Activated CD4-positive, alpha-beta T cell treated with anti-CD3 and anti-CD28 coated beads for 4 hours (primary cell): ENCODE measurements around the gene FBXO33.

ENCODE experiments used
- DNase-seq, 2 donors: peaks; one replicate each; pipeline ENCODE4 v3.0.0-alpha.2; 2020

The FBXO33 gene, protein sequence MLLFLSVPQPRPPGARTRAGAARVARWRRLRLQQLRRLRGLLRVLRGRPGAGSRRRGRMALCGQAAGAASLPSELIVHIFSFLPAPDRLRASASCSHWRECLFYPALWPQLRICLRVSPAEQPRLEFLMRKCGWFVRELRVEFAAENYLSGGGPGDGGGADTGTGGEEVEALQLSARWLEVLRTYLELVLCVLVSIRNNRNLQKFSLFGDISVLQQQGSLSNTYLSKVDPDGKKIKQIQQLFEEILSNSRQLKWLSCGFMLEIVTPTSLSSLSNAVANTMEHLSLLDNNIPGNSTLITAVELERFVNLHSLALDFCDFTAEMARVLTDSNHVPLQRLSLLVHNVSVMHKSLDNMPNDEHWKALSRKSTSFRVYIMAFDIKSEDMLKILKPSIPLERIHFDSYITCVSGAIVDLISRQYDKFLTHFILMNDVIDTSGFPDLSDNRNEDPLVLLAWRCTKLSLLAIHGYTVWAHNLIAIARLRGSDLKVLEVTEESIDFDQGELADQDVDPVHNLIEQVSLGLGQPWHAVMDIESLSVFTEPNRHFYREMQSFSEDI

DNA sequence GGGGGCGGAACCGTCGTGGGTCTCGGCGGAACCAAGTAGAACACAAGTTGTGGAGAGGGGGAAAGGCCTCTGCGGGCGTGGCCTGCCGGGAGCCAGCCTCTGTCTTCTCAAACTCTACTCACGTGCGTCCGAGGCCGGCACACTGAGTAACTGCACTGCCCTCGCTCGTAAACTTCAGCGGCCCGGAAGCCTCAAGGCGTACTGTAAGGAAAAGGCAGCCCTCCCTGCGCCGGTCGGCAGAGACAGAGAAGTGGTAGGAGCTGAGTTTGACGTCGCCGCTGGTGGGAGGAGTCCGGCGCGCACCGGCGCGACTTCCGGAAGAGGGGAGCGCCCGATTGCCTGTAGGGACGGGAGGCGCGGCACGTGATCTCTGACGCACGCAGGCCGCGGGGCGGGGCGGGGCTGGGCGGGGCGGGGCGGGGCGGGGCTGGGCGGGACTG, at the start of gene FBXO33:
Gene FBXO33, minus strand, starts transcription at position 255 of the 440 bp plus-strand sequence. CDS start 271 bp downstream, outside the sequence.
- peak; percentile 95 to 96 for DNase-seq

DNA sequence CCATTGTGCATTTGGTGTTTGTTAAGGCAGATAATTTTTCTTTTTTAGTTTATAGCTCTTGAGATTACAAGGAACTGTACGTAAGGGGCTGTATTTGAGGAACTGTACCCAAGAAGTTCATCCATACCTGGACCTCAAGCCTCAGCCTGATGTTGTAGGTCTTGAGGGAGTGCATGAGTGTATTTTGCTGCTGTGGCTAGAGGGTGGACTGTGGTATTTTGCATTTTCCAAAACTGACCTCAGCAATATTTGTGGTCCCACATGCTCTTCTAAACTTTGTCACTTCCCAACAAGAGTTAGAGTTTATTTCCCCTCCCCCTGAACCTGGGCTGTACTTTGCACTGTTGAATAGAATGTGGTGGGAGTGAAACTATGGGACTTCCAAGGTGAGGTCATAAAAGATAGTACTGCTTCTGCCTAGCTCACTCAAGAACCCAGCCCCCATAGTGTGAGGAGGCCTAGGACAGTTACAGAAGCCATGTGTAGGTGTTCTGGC, 42.2 kb upstream of the FBXO33 start:
- no peak for DNase-seq

DNA sequence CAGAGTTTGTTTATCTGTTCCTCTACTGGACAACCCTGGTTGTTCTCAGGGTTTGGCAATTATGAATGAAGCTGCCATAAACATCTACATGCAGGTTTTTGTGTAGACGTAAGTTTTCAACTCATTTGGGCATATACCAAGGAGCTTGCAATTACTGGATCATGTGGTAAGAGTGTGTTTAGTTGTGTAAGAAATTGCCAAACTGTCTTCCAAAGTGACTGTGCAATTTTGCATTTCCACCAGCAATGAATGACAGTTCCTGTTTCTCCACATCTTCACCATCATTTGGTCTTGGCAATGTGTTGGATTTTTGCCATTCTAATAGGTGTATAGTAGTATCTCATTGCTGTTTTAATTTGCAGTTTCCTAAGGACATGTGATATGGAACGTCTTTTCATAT, 39.8 kb upstream of the FBXO33 start:
- no peak for DNase-seq

DNA sequence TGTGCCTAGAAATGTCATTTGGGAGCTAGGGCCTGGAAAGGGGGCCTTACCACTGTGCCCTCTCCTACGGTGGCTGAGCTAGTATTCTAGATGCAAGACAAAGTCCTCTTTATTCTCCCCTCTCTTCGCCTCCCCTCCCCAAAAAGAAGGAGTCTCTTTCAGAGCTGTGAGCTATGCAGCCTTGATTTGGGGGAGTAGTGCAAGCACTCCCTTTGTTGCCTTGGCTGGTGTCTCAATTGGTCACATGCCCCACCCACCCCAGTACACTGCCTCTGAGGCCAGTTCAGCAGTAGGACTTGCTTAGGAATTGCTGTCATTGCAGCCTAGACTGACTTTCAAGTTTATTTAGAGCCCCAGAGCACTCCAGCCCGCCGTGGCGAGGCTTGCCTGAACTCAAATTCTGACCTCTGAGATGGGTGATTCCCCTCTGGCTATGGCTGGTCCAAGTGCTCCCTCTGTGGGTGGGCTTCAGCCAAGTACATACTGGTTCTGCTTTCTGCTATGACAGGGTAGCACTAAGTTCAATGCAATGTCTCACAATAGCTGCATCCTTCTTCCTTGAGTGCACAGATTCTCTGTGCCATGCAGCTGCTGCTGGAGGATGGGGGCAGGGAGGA, 37.0 kb upstream of the FBXO33 start:
- peak; percentile 11 for DNase-seq

DNA sequence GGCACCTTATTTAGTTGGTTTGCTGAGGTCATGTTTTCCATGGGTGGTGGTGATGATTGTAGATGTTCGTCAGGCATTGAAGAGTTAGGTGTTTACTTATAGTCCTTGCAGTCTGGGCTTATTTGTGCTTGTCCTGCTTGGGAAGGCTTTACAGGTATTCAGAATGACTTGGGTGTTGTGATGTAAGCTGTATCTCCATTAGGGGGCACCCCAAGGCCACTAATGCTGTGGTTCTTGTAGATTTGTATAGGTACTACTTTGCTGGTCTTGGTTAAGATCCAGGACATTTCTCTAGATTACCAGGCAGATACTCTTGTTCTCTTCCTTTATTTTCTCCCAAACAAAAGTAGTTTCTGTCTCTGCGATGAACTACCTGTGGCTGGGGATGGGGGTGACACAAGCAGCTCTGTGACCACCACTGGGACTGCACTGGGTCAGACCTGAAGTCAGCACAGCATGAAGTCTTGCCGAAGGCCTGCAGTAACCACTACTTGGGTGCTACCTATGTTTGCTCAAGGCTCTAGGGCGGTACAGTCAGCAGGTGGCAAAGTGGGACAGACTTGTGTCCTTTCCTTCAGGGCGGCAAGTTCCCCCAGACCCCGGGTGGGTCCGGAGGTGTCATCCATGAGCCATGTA, 35.8 kb upstream of the FBXO33 start:
- no peak for DNase-seq

DNA sequence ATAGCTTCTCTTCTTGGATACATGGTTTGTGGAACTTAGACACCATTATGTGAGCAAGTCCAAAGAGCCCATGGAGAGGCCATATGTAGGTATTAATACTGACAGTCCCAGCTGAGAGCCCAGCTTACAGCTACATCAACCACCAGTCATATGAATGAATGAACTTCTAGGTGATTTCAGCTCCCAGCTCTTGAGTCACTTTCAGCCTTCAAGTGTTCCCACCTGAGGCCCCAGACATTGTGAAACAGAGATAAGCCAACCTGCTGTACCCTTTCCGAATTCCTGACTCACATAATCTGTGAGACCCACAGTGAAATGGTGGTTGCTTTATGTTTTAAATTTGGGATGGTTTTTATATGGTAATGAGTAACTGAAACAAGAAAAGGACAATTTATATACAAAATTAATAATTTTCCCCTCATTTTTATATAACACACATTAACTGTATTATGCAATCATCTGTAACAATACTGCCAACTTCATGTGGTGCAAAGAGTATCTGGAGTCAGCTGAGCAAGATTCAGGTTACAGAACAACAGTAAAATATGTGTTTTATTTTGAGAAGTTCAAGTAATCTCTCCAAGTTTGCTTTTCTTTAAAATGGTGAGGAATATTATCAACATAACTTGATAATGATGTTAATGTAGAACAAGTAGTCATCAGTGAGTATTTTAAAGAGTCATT, 27.7 kb upstream of the FBXO33 start:
- DNase-seq: no peak

DNA sequence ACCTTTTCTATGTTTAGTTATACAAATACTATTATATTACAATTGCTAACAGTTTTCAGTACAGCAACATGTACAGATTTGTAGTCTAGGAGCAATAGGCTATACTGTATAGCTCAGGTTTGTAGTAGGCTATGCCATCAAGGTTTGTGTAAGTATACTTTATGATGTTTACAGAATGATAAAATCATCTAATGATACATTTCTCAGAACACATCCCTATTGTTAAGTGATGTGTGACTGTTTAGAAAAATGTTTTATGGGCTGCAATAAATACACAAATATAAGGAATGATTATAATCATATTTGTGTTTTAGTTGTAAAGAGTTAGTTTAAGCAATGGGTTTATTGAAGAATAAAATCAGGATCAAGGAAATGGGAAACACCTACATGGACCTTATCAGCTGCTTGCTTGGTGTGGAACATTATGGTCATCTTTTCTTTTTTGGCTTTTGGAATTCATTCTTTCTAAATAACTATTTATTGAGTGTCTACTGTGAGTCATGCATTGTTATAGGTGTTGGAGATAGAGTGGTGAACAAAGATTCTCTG, 24.5 kb upstream of the FBXO33 start:
- DNase-seq: no peak

DNA sequence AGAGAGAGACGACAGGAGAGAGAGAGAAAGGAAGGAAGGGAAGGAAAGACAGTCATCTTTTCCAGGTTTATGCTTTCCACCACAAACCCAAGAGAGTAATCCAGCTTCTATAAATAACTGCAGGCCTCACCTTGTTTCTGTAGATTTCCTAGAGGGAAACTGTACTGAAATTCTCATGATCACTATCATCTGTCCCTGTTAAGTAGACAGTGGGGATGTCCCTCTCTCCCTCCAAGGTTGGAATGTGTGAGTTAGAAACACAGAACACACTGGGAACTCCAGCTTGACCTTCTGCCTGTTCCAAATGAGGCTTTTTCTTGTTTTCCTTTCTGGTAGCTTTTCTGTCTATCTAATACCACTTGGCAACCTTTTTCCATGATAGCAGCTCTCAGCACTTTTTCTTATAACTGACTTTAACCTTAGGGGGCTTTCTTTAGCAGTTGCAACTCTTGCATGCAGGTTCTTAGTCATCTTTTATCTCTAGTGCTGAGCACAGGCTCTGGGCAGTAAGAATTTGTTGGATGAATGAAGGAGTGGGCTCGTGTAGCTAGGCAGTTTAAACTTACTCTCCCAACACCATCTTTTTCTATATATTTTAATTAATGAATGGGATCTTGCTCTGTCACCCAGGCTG, 22.8 kb upstream of the FBXO33 start:
- DNase-seq: no peak

DNA sequence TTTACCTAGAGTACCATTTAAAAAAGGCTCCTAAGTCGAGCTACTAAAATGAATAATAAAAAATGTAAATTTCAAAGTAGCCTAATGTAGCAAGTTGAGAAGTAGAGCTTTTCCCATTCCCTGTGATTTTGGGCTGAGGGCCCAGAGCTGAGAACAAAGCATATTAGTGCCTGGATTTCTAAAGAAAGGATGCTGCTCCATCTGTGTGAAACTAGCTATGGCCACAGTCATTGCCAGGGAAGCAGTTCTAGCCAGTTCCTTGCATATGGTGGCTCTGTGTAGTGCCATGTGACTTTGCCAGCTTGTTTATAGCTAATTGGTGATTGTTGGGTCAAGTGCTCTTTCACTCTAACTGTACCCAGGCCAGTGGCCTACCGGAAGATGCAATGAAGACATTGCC, 20.4 kb upstream of the FBXO33 start:
- no peak for DNase-seq

DNA sequence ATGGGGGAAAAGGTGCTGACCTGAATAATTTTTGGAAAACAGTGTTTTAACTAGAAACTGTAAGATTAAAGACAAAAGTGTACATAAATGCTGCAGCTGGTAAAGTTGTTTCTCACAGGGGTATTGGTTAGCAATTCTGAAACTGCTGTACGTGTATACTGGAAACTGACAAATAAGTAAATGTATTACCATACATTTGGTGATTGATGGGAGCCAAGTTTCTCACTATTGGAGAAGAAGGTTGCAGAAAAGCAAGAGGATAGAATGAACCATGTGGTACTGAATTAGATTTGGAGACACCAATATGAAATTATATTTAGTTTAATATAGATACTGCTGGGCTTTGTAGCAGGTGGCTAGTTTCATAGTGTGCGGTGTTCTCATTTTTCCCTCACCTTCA, 19.6 kb upstream of the FBXO33 start:
- no peak for DNase-seq

DNA sequence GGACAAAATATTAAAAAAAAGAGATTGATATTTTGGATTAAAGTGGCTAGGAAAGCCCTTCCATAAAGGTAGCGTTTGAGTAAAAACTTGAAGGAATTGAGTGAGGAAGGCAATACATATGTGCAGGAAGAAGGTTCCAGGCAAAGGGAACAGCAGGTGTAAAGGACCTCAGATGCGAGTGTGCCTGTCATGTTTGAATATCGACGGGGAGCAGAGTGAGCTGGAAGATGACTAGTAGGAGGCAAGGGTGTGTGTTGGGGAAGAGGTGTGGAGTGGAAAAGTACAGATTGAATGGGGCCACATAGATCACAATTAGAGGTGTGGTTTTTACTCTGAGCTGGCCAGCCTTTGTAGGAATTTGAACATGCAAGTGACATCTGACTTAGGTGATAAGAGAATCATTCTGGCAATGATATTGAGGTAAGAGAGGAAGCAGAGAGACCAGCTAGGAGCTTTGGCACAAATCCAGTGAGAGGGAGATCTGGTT, 15.0 kb upstream of the FBXO33 start:
- no peak for DNase-seq

DNA sequence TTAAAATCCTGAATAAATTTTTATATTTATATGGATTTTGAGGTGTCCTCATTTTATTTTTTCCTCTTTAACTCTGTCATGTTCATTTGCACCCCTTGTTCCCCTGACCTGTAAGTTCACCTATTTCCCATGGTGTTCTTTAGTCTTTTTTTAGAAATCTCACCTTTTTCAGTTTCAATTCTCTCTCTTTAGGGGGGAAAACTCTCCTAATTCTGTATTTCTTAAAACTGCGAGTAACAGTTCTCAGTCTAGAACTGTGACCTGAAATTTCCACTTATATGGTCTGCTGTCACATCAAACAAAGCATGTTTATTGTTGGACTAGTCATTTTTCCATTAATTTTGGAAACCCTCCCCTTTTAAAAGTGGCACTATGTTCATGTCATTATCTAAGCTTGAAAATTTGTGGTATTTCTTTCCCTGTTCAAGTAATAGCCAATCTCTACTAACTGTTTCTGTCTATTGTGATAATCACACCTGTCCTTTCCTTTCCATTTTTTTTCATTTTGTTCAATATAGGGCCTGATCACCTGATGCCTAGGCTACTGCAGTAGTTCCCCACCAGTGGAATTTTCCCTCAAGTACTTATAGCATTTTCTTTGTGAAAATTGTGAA, 14.0 kb upstream of the FBXO33 start:
- DNase-seq: no peak

DNA sequence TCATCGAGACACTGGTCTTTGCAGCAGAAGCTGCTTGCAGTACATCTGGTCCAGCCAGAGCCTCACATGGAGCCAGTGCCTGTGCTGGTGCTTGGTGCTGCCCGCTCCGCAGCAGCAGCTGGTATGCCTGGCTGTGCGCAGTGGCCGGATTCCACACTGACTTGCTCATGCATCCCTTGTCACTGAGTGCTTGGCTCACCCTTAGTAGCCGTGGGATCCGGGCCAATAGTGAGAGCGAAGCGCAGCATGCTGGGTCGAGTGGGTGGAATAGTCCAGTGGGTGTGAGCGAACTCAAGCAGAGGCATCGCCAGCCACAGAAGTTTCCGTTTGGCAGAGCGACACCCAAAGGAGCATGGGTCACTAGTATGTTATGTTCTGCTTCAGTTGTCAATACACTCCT, 10.1 kb upstream of the FBXO33 start:
- no peak for DNase-seq

DNA sequence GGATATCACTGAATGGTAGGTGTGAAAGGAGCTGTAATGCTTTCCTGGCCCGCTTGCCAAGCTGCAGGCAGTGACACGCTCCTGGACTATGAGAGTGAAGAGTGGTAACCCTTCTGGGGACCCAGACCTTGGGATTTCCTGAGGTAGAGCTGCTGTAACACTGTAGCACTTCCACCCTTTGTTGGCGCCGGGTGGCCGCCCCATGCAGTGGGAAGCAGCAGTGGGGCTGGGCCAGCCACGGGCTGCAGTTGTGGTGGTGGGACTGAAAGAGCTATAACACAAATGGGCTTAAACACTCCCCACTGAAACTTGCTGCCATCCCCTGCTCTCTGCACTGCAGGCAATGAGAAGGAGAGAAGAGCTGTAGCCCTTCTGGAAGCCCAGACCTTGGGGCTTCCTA, 9.6 kb upstream of the FBXO33 start:
- DNase-seq: no peak

DNA sequence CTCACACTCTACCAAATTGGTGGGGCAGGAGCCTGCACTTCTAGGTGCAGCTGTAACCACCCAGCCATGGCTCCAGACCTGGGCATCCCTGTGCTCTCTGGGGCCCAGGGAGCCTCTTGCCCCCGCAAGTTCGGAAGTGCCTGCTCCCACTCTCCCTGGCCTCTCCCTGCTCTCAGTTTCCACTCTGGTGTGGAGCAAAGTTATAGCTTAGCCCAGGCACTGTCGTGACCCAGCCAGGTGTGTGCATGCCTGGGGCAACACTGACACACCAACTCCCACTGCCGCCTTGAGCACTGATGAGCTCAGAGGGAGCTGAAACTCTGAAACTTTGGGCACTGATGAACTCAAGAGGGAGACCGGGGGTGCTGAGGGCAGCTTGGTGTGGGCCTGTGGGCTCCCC, 8.7 kb upstream of the FBXO33 start:
- no peak for DNase-seq

DNA sequence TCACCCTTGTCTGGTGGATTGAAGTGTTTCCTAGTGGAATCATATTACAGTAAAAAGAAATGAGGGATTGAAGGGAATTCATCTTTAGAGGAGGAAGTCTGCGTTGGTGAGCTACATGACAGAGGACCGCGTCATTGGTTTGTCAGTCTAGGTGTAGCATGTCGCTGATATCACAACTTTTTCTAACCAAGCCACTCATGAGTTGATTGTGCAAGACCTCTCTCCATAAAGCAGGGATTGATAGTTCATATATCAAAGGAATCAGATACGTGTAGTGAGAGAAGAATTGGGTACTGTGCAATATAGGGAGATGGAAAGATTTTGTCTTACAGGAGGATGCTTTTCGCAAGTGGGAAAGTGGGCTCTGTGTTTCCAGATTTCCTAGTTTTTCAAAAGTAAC, 3.0 kb upstream of the FBXO33 start:
- no peak for DNase-seq

DNA sequence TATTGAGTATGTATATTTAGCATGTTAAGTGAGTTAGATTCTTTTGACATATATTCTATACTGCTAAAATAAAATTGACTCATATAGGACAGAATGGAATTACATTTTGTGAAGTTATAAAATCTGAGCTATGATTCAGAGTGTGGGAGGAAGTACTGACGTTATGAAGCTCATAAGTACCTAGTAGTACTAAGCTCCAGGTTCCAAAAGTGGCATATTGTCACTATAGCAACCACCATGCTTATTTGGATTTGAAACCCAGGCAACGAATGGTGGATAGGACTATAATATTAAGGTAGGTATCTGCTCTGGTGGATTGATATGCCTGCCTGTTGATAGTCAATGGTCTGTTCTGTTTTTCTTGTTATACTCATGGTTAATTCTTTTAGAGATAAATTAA, 2.2 kb upstream of the FBXO33 start:
- no peak for DNase-seq

DNA sequence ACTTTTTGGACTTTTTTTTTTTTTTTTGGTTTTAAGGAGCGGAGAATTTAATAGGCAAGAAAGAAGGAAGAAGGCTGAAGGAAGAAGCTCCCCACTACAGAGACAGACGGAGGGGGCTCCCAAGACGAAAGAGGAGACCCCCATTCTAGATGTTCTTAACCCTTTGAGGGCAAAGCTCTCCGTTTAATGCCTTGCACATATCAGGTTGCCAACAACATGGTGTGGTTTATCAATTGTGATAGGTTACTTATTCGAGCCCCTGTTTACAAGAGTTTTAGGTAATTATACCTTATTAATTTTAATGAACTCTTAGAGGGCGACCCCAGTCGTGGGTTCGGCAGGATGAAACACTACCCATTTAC, 1.2 kb upstream of the FBXO33 start:
- no peak for DNase-seq

DNA sequence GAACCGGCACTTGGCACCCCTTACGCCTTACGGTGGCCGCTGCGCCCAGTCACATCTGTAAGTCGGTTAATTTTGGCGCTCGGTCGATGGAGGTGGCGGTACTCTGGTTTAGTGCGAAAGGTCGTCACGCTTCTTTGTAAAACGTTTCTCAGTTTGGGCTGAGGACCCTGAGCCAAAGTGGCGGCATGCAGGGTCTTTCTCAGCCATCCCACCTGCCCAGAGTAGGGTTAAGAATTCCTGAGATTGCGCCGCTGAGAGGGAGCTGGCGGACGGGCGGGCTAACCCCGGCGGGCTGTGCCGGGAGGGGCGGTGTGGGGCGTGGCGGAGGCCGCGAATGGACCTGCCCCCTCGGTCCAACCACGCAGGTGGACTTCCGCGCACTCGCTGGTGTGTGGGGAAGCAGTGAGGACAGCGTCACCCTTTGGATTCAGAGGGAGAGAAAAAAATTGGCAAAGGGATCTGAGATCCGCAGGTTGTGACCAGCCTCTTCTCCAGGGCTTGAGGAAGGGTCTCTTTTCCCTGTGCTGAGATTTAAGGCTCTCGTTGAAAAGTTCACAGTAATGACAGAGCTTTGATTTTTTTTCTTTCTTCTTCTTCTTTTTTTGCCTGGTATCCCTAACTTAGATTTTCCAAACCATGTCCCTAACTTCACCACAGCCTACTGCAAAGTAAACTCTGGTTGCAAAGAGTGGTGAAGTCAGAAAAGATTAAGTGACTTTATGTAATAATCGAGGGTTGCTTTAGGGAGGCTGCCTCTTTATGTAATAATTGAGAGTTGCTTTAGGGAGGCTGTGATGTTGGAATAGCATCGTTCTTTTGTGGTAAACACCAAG, 602 bp upstream of the FBXO33 start:
- peak; percentile 55 to 73 for DNase-seq

DNA sequence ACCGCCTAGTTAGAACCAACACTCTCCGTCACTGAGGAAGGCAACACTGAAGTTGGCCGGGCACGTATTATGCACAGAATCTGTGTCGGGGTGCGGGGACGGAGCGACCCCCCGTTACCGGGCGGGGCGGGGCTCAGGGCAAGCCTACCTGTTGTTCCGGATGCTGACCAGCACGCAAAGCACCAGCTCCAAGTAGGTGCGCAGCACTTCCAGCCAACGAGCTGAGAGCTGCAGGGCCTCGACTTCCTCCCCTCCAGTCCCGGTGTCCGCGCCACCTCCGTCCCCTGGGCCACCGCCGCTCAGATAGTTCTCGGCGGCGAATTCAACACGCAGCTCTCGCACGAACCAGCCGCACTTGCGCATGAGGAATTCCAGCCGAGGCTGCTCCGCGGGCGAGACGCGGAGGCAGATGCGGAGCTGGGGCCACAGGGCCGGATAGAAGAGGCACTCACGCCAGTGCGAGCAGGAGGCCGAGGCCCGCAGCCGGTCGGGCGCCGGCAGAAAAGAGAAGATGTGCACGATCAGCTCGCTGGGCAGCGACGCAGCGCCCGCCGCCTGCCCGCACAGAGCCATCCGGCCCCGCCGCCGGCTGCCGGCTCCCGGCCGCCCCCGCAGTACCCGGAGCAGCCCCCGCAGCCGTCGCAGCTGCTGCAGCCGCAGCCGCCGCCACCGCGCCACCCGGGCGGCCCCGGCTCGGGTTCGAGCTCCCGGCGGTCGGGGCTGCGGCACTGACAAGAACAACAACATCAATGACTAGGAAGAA, 636 bp downstream of the FBXO33 start:
- DNase-seq: peak; percentile 22 to 32
